RWPE1 (cell line): ENCODE data around the gene PRDM10.

Experiments used
- CTCF ChIA-PET: fragments of 350-600 bp; sonication (Branson Sonifier 250); formaldehyde crosslinking; extraction: SDS; loops from one replicate; lab custom pipeline; 2021; lab: Yijun Ruan, JAX
- POLR2A ChIA-PET: fragments of 400-600 bp; formaldehyde crosslinking; extraction: SDS; loops from one replicate; lab custom pipeline; 2020; ENCODE audit warnings: antibody characterized with exemption; ENCODE audit not compliant: low non-redundant PET; lab: Yijun Ruan, JAX
- DNase-seq: peaks from one replicate; pipeline ENCODE4 v3.0.0; 2012; ENCODE audit warnings: low spot score
- H3K27ac ChIP-seq: fragments of 450-650 bp; 2 replicates; pipeline ENCODE4 v1.5.1; 2017
- TF ChIP-seq, protein P1 (sequence below): fragments of 450-650 bp; conservative IDR thresholded peaks from 2 replicates; pipeline ENCODE4 v1.5.1; 2017; ENCODE audit warnings: low read depth, mild to moderate bottlenecking

The PRDM10 gene

DNA sequence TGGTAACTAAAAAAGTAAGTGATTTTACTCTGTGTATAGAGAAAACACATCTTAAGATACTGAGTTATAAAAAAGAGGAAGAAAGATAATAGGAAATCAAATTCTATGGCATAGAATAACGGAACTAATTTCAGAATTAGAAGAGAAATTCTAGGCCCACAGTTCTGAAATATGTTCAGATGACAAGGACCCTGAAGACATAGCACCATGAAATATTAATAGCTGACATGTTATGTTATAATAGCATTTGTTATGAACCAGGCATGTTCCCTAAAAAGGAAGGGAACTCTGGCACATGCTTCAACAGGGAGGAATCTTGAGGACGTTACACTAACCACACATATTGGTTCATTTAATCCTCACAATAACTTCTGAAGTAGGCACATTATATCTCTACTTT is 32.7 kb downstream of the PRDM10 start:
- POLR2A ChIA-PET = no interaction called here
- no peak overlapping the region for H3K27ac ChIP-seq
- CTCF ChIA-PET = interaction anchor here (0.7 kb wide), 1 partner anchor 11 kb away, joined by 7 read pairs; no protein-coding TSS in a partner anchor
- DNase-seq = no peak
- TF ChIP-seq, protein P1, sequence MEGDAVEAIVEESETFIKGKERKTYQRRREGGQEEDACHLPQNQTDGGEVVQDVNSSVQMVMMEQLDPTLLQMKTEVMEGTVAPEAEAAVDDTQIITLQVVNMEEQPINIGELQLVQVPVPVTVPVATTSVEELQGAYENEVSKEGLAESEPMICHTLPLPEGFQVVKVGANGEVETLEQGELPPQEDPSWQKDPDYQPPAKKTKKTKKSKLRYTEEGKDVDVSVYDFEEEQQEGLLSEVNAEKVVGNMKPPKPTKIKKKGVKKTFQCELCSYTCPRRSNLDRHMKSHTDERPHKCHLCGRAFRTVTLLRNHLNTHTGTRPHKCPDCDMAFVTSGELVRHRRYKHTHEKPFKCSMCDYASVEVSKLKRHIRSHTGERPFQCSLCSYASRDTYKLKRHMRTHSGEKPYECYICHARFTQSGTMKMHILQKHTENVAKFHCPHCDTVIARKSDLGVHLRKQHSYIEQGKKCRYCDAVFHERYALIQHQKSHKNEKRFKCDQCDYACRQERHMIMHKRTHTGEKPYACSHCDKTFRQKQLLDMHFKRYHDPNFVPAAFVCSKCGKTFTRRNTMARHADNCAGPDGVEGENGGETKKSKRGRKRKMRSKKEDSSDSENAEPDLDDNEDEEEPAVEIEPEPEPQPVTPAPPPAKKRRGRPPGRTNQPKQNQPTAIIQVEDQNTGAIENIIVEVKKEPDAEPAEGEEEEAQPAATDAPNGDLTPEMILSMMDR = no peak

DNA sequence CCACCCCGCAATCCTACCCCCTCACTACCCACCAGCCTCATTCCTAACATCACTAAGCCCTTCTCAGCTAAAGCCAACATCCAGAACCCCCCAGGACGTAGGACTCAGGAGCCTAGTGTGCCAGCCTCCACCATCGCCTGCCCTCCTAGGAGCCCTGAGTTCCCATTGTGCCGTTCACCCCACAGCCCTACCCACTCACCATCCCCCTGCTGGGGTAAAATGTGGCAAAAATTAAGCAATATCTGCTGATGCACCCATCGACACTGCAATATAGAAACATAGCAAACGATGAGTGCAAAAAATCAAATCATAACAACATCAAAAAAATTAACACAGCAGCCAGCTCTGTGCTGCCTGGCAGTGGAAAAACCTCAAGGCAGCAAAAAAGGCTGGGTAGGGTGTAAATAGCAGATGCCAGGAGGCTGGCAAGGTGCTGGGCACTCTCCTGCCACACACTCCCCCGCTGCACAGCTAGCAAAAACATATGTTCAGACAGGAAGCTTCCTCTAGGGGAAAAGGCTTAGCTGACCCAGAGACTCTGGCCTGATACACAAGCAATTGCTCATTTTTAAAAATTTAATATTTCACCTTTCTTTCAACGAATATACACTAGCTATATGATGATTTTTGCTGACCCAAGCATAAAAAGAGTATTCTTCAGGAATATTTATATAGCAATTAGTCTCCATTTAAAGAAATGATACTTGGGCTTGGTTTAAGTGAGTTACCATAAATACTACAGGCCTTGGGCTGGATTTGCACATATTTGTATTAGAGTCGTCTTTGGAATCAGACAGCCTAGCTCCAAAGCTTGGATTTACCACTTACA is 33.8 kb downstream of the PRDM10 start:
- TF ChIP-seq, protein P1 = no peak
- CTCF ChIA-PET = no interaction called here
- POLR2A ChIA-PET = no interaction called here
- no peak overlapping the region for H3K27ac ChIP-seq
- no peak for DNase-seq

DNA sequence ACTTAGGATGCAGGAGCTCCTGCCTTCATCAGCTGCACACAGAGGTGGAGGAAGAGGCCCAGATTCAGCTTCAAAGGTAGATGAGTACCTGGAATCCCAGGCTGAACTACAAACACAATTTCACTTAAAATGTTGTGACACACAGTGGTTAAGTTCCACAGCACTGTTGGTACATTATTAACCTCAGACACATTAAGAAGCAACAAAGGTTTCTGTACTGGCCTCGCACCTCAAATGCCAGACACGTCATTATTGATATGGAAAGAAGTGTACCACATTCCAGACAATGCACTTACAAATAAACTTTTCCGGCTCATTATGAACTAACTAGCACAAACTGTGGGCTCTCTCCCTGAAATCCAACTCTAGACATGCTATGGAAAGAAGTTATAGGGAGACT is 34.6 kb downstream of the PRDM10 start:
- CTCF ChIA-PET = no interaction called here
- TF ChIP-seq, protein P1 = no peak
- POLR2A ChIA-PET = no interaction called here
- H3K27ac ChIP-seq = no peak overlapping the region
- no peak for DNase-seq

DNA sequence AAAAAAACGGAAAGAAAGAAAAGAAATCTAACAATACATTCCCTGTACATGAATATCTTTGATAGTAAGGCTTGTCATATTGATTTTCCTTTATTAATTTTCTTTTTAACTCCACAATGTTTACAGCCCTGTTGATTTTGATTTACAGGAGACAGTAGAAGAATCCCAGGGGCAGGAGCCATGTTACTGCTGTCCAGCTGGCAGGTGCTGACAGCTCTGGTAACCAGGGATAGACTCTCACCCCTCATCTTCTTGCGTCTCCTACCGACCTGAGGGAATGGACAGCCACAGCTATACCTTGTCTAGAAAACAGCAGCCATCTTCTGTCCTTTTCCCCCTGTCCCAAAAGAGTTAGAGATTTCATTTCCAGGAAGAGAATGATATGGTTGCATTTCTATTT is 37.4 kb downstream of the PRDM10 start:
- H3K27ac ChIP-seq = no peak overlapping the region
- TF ChIP-seq, protein P1 = no peak
- DNase-seq = no peak
- ChIA-PET POLR2A (no interaction called here), CTCF (no interaction called here)

DNA sequence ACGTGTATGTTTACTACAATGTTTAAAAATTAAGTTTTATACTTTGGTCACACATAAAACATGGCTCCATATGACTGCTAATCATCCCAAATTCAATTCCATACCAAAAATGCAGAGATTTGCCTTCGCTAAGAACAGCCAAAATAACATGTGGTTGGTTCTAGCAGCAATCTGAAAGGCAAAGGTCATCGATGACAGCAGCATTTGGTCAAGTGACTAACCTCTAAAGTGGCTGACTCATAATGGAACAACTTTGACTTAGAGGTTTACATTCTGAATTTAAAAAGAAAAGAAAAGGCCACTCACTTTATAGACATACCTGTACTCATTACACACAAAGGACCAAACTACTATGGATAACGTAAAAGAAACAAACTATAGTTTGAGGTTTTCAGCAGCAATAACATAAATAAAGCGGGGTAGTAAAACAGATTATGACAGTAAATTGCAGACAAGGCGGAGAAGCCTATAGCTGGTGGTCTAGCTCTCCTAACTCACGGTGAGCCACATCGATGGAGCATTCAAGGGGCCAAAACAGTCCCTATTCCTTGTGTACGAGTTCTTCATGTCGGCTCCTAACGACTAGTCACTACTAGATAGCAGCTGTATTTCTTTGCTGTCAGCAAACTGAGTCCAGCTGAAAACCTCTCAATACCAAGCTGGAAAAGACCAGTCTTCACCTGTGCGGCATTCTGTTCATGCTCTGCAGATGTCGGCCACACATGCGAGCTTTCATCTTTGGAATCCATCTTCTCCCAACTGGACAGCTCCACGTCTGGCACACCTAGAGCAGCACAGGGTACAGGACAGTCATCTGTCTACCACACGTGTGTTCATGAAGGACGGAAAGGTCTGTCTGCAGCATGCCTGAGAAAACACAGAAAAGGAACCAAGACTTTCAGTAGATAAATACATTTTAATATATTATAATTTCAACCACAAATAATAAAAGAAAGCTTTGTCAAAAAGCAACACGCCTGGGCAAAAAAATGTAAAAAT is 42.1 kb downstream of the PRDM10 start:
- ChIA-PET CTCF (no interaction called here), POLR2A (no interaction called here)
- H3K27ac ChIP-seq = no peak overlapping the region
- TF ChIP-seq, protein P1 = no peak
- peak; percentile 64 for DNase-seq

DNA sequence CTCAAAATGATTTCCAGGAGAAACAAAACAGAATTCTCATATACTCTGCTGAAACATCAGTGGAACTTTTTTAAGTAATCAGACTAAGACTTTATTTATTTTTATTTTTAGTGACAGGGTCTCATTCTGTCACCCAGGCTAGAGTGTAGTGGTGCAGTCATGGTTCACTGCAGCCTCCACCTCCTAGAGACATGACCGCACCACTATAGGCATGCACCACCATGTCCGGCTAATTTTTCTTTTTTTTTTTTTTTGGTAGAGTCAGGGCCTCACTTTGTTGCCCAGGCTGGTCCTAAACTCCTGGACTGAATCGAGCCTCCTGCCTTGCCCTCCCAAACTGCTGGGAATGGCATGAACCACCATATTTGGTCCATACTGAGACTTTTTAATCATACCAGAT is 42.9 kb downstream of the PRDM10 start:
- ChIA-PET POLR2A (no interaction called here), CTCF (no interaction called here)
- TF ChIP-seq, protein P1 = no peak
- no peak overlapping the region for H3K27ac ChIP-seq
- DNase-seq = no peak
